Activated CD8-positive, alpha-beta memory T cell treated with anti-CD3 and anti-CD28 coated beads, Interleukin-2, amount 50 U/mL, for 4 hours (primary cell): ENCODE data around the gene POLD2.
A peak's percentile ranks its signal among the peaks of the same experiment; 100 is the strongest.

Experiments used
- DNase-seq: peaks from one replicate; pipeline ENCODE4 v3.0.0-alpha.2; 2020

The POLD2 gene

DNA sequence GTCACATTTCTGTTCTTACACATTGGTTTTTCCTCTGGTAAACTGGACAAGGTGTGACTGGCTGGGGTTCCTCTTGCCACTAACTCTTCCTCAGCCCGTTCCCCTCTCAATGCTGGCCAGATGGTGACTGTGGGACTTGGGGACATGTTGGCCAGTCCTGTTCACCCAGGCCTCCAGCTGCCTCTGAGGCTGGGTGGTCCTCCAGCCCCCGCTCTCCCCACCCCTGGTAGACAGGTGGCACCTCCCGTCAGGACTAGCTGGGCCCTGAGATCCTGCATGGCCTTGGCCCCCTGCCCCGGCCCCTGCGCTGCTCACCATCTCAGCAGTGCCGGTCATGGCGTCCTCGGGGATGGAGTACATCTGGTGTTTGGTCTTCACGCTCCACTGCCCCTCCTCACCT lies 28.6 kb upstream of the POLD2 start:
- no peak for DNase-seq

DNA sequence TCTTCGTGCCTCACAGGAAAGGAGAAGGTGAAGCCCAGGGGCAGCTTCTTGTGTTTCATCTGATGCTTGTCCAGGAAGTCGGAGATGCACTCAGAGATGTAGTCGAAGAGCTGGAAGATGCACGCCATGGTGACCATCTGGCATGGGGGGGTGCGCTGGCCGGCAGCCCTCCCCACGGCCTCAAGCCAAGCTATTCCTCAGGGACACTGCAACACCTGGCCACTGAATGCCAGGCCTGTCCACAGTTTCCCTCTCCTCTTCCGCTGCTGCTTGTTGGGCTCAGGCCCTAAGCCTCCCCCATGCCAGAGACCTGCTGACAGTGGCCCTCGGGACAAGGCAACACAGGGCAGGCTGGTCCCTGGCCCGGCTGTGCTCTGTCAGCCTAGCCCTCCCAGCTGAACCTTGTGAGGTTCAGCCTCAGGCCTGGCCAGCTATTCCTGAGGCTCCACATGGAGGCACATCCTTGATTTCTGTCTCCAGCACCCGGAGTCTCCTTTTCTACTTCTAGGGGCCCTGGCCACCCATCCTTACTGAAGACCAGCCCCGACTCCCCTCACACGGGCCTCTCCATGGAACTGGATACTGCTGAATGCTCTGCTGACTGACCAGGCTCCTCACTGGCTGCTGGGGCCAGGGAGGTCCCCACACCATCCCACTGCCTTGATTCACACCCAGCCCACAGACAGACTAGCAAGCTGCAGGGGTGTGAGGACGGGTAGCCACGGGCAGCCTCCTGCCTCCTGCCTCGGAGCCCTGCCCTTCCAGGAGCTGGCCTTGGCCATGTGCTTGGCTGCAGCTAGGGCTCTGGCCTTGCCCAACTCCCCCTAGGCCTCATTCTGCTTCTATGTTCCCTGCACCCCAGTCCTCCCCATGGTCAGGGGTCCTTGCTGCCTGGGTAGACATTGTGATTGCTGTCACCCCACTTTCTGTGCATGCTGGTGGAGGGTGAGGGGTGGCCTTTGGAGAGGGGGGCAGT lies 27.9 kb upstream of the POLD2 start:
- DNase-seq, result no peak

DNA sequence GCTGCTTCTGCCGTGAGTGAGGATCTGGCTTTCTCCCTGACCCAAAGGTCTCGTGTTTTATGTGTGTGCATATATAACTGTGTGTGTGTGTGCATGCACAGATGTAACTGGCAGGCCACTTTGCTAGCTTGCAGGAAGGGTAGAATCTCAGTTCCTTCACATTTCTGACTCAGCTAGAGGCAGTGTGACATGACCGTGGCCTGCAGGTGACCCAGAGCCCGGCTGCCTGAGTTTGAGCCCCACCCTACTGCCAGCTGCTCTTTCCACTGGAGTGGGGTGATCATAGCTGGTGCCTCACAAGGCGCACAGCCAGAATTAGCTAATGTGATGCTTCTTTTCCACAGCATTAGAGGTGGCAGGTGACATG lies 27.1 kb upstream of the POLD2 start:
- DNase-seq, result no peak

DNA sequence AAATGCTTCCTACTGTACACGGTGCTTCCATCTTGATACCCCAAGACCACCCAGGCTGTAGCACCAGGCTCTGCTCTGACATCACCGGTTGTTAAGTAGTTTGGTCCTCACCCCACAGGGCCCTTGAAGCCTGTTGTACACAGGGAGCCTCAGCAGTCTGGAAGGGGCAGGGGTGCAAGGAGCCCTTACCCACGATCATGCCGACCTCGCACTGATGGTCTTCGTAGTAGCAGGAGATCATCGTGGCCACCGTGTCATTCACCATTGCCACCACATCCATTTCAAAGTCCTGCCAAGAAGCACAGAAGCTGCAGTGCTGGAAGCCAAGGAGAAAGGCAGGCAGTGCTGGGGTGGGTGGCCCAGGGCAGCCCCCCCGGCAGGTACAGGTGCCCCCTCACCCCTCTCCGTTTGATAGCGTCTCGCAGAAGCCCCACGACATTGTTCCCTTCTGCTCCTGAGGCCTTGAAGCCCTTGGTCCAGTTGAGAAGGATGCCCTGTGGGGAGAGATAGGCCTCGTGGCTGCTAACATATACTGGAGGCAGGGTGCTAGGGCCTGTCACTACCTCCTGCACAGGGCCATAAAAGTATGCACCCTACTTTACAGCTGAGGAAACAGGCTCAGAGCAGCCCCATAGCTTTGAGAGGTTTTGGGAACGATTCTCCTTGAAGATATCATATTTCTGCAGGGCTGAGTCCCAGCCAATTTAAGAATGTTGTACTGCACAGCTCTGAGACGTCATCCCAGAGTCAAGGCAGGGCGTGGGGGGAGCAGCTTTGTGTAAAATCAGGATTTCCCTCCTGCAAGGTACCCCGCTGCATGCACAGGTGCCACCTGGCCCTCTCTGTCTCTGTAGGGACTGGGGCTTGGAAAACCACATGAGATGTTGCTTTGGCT lies 26.5 kb upstream of the POLD2 start:
- DNase-seq, result no peak

DNA sequence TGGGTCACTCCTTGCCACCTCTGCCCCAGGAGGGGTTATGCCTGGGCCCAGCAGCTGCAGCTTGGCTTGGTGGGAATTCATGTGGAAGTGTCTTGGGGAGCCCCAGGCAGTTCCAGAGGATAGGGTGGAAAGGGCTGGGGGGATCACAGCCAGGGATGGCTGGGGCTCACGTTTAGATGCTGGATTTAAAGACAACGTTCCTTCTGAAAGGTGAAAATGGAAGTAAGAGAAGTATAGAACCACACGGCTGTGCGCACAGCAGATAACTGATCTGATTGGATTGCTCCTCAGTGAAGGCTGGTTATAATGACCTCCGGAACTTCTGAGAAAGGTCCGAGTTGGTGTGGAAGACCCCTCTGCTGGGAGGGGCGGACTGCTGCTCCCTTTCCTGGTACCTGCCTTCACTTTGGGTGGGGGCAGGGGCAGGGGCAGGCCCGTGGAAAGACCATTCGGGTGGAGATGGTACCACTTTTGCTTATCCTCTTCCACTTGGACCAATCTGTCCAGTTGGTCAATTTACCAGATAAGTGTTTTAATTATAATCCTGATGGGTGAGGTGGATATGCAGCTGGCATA lies 25.7 kb upstream of the POLD2 start:
- no peak for DNase-seq

DNA sequence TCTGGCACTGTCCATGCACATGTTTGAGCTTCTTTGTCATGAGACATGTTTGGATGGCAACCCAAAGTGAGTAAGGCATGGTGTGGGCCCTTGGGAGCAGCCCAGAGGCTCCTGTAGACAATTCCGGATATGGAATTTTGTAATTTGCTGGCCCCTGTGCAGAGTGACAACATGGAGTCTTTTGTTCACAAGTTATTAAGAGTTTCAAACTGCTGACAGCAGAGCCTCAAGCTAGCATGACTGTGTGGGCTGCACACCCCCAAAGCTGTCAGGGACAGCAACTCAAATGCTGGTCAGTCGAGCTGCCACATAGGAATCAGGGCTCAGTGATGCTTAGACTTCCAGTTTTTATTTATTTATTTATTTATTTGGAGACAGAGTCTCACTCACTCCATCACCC lies 24.8 kb upstream of the POLD2 start:
- DNase-seq, result no peak

DNA sequence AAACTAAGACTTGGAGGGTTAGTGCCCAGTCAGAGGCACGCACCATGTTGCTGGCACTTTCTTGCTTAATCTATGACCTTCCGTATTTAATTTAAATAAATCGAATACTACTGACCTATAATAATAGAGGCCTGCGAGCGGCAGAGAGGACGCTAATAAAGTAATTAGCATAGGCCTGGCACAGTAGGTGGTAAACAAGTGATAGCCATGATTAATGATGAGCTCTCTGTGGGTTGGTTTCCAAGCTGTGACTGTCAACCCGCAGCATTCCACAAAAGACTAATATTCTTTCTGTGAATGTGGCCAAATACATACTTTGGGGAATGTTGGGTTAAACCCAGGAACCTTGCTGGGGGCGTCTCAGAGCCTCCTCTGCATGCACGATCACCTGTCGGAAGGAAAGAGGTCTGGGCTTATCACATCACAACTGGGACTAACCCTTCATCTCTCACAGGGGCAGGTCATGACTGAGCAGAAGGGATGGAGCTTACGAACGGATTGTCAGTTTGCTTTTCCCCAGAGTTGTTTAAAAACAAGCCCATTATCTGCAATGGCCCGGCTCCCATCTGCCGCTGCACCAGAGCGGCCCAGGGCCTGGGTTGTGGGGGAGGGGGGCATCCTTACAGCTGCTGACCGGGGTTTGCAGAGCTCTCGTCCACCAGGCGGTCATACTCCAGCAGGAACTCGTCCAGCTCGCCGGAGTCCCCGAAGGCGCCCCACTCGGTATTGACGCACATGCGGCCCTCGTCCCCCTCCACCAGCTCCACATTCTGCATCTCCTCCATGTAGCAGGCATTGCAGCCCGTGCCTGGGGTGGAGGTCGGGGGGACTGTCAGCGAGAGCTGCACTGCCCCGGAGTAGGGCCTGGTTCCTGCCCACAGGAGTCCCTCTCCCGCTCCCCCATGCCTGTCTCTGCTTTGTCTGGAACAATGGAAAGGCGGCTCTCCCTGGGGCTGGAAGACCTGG lies 24.0 kb upstream of the POLD2 start:
- no peak for DNase-seq

DNA sequence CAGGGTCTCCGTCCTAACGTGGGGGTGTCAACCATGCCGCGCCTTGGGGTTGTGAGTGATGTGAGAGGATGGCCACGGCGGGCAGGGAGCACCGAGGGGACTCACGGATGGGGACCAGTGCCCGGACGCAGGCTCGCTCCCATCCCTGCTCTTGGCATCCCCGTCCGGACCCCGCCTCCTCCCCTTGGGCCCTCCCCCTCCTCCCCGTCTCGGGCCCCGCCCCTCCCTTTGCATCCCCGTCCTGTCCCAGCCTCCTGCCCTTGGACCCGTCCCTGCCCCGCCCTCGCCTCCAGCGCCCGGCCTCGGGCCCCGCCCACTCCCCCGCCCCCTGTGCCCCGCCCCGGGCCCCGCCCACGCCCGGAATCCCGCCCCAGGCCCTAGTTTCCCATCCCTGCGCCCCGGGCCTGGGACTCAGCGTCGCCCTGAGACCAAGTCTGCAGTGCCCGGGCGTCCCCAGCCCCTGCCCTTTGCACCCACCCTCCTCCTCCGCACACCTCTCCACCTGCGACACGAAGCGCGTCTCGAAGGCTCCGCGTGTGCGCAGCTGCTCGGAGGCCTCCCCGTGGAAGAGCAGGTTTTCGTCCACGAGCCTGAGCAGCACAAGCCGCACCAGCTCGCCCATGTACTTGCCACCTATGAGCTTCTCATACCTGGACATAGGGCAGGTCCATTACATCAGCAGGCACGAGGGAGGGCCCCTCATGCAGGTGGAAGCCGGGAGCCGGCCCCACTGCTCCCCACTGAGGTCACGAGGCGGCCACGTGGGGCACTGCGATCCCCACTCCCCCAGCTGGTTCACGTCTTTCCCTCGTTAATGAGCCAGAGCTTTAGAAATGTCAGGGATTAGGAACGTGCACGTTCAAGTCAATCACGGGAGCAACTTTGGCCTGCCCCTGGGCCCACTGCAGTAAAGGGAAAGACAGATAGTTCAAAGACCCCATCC lies 22.9 kb upstream of the POLD2 start:
- peak; percentile 72 for DNase-seq

DNA sequence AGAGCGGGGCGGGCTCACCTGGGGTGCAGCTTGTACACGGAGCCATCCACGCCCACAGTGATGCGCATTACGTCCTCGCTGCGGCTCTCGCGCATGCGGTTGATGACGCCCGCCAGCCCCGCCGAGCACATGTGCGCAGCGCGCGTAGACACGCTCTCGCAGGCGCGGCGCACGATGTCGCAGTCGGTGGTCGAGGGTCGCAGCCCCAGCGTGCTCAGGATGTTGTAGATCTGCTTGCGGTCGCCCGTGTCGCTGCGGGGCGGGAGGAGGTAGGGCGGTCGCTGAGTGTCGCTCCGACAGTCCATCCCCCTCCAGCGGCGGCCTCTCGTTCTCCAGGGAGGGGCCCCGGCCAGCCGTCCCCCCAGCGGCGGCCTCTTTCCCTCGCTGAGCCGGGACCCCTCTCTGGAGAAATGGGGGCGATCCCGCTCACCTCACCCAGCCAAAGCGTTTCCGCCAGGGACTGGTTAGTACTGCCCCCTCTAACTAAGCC lies 22.2 kb upstream of the POLD2 start:
- peak; percentile 69 for DNase-seq

DNA sequence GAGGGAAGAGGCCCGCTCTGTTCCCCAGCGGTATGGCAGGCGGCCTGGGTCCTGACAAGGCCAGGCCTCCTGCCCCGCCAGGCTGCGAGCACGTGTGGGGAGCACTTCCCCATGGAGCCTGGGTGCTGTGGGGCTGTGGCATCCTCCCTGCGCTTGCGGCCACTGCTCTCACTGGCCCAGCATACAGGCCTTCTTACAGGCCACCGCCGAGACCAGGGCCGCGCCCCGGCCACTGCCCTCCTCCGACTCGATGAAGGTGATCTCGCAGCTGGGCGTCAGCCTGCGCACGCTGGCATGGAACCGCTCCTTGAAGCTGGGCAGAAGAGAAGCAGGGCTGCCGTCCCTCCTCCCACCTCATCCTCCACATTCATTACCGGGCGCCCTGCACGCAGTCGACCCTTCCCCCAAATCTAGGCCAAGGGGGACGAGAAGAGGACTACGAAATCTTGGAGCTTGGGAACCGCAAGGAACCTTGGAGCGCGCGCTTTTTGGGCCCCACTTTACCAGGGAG lies 21.7 kb upstream of the POLD2 start:
- DNase-seq, result no peak

DNA sequence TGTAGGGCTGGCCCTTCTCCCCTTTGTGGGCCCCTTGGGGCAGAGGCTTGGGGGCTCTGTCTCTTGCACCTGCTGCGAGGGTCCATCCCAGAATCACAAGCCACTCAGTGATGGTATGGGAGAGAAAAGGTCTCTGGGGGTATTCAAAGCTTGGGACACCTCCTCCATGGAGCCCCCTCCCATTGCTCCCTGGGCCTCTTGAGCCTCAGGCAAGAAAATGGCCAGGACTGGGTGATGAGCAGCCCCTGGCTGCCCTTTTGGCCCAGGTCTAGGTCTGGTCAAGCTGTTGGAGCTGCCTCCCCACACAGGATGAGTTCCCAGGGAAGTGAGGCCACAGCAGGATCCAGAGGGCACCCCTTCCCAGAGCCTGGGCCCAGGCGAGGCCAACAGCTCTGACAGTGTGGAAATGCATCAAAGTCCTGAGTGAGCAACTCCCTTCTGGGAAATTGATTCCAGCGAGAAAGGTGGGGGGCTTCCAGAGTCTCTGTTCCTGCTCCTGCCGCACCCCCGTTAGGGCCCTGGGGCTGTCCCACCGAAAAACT lies 21.1 kb upstream of the POLD2 start:
- no peak for DNase-seq

DNA sequence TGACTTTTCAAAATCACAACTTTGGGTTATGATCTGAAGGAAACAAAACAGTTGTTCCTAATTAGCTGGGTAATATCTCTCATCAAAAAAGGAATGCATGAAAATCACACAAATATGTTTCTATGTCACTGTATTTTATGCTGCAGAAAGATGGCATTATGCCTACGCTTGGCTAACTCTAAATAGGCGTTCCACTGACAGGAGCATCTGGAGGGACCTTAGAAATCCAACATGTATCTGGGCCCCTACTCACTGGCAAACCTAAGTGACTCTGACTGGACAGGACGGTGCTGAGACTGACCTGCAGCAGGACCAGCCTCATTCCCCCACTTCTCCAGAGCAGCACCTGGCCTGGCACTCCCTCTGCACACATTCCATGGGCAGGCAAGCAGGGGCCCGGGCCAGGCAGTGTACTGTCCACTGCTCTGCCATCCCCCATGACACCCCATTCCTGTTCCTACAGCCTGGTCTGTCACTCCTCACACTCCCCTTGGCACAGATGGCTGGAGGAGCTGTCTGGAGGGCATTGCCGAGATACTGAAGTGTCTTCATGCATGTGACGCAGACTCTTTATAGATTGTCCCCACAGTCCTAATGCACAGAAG lies 20.4 kb upstream of the POLD2 start:
- DNase-seq, result no peak

DNA sequence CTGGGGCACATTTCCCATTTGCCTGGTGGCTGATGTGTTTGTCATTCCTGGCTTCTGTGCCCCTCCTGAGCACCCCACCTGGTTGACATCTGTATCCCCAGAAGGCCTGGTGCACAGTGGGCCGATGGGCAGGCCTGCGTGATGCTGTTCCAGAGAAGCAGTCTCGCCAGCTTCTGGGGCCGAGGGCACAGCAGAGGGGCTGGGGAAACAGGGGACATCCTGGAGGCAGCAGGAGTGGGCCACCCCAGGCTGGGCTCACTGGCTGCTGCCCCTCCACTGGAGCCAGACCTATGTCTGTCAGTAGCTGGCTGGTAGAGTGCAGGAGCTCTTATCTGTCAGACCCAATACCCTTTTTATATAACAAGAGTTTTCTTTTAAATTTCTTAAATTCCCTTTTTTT lies 18.7 kb upstream of the POLD2 start:
- DNase-seq, result peak; percentile 12

DNA sequence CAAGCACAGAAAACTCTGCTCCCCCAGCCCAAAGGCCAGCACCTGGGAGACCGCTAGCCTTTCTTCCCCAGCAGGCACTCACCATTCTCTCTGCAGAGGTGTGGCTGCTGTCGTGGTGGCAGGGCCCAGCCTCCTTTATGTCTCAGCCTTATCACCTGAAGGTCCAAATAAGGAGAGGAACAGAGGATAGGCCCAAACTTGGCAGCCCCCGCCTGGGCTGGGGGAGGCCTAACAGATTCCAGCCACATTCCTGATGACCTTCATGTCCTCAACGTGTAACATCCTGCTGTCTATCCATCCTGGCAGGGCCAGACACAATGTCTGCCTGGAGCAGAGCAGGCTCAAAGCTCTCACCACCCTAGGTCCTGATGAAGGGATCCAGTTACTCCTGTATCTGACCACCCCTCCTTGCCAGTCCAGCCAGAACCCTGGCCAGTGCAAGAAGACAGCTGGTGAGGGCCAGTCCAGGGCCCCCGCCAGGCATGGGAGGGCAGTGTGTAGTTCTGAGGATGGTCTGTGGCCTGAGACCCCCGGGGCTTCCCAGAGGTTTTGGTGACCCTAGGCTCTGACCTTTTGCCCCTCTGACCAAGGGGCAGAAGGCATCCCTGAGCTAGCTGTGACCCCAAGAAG lies 18.0 kb upstream of the POLD2 start, which contains the start of gene MYL7:
MYL7 (minus strand) TSS at position 112 of the 630 bp plus-strand sequence; CDS start at position 85, 27 bp downstream.
- peak; percentile 11 for DNase-seq

DNA sequence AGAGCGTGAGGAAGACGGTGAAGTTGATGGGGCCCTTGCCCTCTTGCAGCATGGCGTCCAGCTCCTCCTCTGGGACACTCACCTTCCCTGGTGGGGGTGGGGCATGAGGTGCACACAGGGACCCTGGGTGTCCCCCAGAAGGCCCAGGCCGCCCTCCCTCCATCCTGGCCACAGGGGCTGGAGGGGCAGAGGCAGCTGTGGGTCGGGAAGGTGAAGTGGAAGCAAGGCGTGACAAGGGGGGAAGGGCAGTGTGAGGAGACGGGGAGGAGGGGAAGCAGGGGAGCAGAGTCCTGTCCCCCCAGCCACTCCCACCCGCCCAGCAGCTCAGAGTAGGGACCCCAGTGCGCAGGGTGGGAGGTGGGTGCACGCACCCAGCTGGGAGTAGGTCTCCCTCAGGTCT lies 17.0 kb upstream of the POLD2 start:
- DNase-seq, result no peak

DNA sequence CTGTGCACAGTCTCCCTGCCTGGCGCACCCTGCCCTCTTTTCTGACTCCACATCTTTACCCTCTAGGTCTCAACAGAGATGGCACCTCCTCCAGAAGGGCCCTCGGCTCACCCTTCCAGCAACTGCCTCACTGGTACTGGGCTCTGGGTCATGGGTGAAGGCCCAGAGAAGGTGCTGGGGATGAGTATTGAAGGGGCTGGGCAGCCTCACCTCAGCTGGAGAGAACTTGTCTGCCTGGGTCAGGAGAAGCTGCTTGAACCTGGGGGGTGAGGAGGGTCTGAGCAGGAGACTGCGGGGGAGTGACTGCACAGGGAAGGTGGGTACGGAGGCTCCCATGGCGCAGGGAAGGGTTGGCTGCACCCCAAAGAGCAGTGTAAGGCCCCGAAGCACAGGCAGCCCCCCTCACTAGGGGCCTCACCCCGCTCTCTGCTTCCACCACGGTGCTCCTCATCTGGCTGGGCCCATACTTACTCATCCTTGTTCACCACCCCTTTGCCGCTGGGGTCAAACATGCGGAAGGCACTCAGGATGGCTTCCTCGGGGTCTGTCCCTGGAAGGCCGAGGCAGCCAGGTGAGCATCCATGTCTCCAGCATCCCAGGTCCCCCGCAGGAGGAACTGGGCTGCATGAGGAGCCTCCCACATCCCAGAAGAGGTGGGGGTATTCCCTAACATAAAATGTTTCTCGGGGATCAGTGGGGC lies 16.1 kb upstream of the POLD2 start:
- DNase-seq, result no peak

DNA sequence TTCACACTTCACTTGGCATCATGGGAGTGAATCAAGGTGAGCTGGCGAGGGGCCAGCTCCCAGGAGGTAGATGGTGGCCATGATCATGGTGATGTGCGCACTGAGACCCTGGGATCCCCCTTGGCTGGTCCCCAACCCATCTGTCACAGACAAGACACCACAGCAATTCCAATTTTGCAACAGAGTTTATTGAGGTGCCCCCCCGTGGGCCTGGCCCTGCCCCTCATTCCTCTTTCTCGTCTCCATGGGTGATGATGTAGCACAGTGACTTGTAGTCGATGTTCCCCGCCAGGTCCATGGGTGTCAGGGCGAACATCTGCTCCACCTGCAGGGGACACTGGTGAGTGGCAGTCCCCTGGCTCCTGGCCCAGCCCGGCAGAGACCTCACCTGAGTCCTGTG lies 15.3 kb upstream of the POLD2 start:
- DNase-seq, result no peak

DNA sequence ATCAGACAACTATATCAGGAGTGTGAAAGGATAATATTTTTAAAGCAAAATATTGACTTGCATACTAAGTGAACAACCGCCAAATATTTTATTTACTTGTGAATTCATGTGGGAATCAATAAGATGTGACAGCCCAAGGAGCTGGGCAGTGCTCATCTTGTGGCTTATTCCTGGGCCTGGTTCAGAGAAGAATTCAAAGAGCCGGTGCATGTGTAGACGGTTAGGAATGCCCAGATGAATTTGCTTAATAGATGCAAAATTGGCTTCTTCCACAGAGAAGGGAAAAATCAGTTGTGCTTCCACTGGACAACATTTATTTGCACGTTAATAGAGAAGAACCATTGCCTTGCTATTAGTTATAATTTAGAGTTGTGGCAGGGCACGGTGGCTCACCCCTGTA lies 13.4 kb upstream of the POLD2 start:
- no peak for DNase-seq
